ENCODE results near the gene ANKRD13A. TPM values are rescaled to one million over a fixed set of nuclear protein-coding genes. Genes with fewer than 3 reads are reported as not detected.
"Not testable (repeated sequence)": the region's sequence is repeated elsewhere in the genome, so short reads cannot be mapped to it uniquely, and the experiment has no call there.

The ANKRD13A gene
- total and polyA plus RNA-seq, 2 experiments from 2014 or later, result 5.7 to 25.6 TPM

GRCh38 chr12:109983432-109984142 is 15.6 kb upstream of the ANKRD13A start:
- Histone ChIP-seq H2AFZ (no peak overlapping the region), H3K27me3 (ENCODE audit: insufficient read depth) (no peaks in the 10 kb centered on the region), H3K36me3 (ENCODE audit: insufficient read depth) (peaks cover 21% of the 10 kb centered on the region; the same call in 1 of the 2 replicates), H4K20me1 (replicated peaks; ENCODE audit: insufficient read depth) (no peaks in the 10 kb centered on the region), H3F3A (replicated peaks; ENCODE audit: low read depth) (no peaks in the 10 kb centered on the region), H3K9me2 (ENCODE audit: insufficient read depth) (no peaks in the 10 kb centered on the region), H3K27ac (ENCODE audit: low read depth) (no peak overlapping the region), H3K4me3 (no peak overlapping the region), H3K79me2 (replicated peaks; ENCODE audit: insufficient read depth) (no peaks in the 10 kb centered on the region), H3K4me1 (ENCODE audit: insufficient read depth) (no peaks in the 10 kb centered on the region), H3K4me2 (no peak overlapping the region)
- Mint-ChIP-seq H3K9me3 (no peaks in the 10 kb centered on the region), H3K36me3 (ENCODE audit: low read depth) (peaks cover 45% of the 10 kb centered on the region), H3K4me1 (no peaks in the 10 kb centered on the region), H3K4me3 (no peak overlapping the region), H3K27me3 (ENCODE audit: insufficient read depth, low read depth, poor library complexity) (peaks cover 3% of the 10 kb centered on the region), H3K27ac (no peak overlapping the region)
- TF ChIP-seq, protein P1, sequence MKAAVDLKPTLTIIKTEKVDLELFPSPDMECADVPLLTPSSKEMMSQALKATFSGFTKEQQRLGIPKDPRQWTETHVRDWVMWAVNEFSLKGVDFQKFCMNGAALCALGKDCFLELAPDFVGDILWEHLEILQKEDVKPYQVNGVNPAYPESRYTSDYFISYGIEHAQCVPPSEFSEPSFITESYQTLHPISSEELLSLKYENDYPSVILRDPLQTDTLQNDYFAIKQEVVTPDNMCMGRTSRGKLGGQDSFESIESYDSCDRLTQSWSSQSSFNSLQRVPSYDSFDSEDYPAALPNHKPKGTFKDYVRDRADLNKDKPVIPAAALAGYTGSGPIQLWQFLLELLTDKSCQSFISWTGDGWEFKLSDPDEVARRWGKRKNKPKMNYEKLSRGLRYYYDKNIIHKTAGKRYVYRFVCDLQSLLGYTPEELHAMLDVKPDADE (IDR thresholded peaks at IDR 0.05), result no peak
- TF ChIP-seq CREB1 (CRISPR knock-in tag; IDR thresholded peaks at IDR 0.05; ENCODE audit: low read depth), result no peak
- no peak for TF ChIP-seq EZH2 (IDR thresholded peaks at IDR 0.05; ENCODE audit: low read depth, unreplicated experiment)
- TF ChIP-seq, protein P2, sequence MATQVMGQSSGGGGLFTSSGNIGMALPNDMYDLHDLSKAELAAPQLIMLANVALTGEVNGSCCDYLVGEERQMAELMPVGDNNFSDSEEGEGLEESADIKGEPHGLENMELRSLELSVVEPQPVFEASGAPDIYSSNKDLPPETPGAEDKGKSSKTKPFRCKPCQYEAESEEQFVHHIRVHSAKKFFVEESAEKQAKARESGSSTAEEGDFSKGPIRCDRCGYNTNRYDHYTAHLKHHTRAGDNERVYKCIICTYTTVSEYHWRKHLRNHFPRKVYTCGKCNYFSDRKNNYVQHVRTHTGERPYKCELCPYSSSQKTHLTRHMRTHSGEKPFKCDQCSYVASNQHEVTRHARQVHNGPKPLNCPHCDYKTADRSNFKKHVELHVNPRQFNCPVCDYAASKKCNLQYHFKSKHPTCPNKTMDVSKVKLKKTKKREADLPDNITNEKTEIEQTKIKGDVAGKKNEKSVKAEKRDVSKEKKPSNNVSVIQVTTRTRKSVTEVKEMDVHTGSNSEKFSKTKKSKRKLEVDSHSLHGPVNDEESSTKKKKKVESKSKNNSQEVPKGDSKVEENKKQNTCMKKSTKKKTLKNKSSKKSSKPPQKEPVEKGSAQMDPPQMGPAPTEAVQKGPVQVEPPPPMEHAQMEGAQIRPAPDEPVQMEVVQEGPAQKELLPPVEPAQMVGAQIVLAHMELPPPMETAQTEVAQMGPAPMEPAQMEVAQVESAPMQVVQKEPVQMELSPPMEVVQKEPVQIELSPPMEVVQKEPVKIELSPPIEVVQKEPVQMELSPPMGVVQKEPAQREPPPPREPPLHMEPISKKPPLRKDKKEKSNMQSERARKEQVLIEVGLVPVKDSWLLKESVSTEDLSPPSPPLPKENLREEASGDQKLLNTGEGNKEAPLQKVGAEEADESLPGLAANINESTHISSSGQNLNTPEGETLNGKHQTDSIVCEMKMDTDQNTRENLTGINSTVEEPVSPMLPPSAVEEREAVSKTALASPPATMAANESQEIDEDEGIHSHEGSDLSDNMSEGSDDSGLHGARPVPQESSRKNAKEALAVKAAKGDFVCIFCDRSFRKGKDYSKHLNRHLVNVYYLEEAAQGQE (IDR thresholded peaks at IDR 0.05; ENCODE audit: unreplicated experiment), result no peak
- no peak for TF ChIP-seq EZH2phosphoT487 (IDR thresholded peaks at IDR 0.05; ENCODE audit: unreplicated experiment)
- TF ChIP-seq STAT1 (IDR thresholded peaks at IDR 0.05; ENCODE audit: unreplicated experiment), result no peak
- TF ChIP-seq, protein P3, sequence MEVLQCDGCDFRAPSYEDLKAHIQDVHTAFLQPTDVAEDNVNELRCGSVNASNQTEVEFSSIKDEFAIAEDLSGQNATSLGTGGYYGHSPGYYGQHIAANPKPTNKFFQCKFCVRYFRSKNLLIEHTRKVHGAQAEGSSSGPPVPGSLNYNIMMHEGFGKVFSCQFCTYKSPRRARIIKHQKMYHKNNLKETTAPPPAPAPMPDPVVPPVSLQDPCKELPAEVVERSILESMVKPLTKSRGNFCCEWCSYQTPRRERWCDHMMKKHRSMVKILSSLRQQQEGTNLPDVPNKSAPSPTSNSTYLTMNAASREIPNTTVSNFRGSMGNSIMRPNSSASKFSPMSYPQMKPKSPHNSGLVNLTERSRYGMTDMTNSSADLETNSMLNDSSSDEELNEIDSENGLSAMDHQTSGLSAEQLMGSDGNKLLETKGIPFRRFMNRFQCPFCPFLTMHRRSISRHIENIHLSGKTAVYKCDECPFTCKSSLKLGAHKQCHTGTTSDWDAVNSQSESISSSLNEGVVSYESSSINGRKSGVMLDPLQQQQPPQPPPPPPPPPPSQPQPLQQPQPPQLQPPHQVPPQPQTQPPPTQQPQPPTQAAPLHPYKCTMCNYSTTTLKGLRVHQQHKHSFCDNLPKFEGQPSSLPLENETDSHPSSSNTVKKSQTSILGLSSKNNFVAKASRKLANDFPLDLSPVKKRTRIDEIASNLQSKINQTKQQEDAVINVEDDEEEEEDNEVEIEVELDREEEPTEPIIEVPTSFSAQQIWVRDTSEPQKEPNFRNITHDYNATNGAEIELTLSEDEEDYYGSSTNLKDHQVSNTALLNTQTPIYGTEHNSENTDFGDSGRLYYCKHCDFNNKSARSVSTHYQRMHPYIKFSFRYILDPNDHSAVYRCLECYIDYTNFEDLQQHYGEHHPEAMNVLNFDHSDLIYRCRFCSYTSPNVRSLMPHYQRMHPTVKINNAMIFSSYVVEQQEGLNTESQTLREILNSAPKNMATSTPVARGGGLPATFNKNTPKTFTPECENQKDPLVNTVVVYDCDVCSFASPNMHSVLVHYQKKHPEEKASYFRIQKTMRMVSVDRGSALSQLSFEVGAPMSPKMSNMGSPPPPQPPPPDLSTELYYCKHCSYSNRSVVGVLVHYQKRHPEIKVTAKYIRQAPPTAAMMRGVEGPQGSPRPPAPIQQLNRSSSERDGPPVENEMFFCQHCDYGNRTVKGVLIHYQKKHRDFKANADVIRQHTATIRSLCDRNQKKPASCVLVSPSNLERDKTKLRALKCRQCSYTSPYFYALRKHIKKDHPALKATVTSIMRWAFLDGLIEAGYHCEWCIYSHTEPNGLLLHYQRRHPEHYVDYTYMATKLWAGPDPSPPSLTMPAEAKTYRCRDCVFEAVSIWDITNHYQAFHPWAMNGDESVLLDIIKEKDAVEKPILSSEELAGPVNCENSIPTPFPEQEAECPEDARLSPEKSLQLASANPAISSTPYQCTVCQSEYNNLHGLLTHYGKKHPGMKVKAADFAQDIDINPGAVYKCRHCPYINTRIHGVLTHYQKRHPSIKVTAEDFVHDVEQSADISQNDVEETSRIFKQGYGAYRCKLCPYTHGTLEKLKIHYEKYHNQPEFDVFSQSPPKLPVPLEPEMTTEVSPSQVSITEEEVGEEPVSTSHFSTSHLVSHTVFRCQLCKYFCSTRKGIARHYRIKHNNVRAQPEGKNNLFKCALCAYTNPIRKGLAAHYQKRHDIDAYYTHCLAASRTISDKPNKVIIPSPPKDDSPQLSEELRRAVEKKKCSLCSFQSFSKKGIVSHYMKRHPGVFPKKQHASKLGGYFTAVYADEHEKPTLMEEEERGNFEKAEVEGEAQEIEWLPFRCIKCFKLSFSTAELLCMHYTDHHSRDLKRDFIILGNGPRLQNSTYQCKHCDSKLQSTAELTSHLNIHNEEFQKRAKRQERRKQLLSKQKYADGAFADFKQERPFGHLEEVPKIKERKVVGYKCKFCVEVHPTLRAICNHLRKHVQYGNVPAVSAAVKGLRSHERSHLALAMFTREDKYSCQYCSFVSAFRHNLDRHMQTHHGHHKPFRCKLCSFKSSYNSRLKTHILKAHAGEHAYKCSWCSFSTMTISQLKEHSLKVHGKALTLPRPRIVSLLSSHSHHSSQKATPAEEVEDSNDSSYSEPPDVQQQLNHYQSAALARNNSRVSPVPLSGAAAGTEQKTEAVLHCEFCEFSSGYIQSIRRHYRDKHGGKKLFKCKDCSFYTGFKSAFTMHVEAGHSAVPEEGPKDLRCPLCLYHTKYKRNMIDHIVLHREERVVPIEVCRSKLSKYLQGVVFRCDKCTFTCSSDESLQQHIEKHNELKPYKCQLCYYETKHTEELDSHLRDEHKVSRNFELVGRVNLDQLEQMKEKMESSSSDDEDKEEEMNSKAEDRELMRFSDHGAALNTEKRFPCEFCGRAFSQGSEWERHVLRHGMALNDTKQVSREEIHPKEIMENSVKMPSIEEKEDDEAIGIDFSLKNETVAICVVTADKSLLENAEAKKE (CRISPR knock-in tag; IDR thresholded peaks at IDR 0.05), result no peak
- no peak for DNase-seq (ENCODE audit: low spot score)
- ATAC-seq, result no peak

DNA sequence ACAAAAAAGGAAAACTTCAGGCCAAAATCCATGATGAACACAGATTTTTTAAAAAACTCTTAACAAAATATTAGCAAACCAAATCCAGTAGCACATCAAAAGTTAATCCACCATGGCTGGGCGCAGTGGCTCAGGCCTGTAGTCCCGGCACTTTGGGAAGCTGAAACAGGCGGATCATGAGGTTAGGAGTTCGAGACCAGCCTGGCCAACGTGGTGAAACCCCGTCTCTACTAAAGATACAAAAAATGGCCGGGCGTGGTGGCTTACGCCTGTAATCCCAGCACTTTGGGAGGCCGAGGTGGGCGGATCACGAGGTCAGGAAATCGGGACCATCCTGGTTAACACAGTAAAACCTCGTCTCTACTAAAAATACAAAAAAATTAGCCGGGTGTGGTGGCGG is 13.0 kb upstream of the ANKRD13A start:
- not testable (repeated sequence) for H3K27ac Mint-ChIP-seq; H3K27me3 ChIP-seq (ENCODE audit: insufficient read depth); H3K4me2 ChIP-seq; H4K20me1 ChIP-seq (replicated peaks; ENCODE audit: insufficient read depth); H3K4me1 ChIP-seq (ENCODE audit: insufficient read depth); H3K79me2 ChIP-seq (replicated peaks; ENCODE audit: insufficient read depth); H3F3A ChIP-seq (replicated peaks; ENCODE audit: low read depth); ATAC-seq; DNase-seq (ENCODE audit: low spot score); H3K4me3 ChIP-seq; H3K4me3 Mint-ChIP-seq; H3K4me1 Mint-ChIP-seq; H3K9me3 Mint-ChIP-seq; H3K9me2 ChIP-seq (ENCODE audit: insufficient read depth); H3K27ac ChIP-seq (ENCODE audit: low read depth); H2AFZ ChIP-seq; H3K27me3 Mint-ChIP-seq (ENCODE audit: insufficient read depth, low read depth, poor library complexity)
- H3K36me3 ChIP-seq (ENCODE audit: insufficient read depth), result peaks cover 13% of the 10 kb centered on the region
- H3K36me3 Mint-ChIP-seq (ENCODE audit: low read depth), result peaks cover 42% of the 10 kb centered on the region

Measured in GM23338 (cell line).